H7 (cell line): Measurements from ENCODE around the gene CLIP1. TPM values are rescaled to one million over a fixed set of nuclear protein-coding genes. Genes with fewer than 3 reads are reported as not detected.
A peak's percentile ranks its signal among the peaks of the same experiment; 100 is the strongest.
"Not testable (repeated sequence)": the region's sequence is repeated elsewhere in the genome, so short reads cannot be mapped to it uniquely, and the experiment has no call there.

Source experiments
- DNase-seq: peaks from one replicate; pipeline ENCODE4 v3.0.0; 2012
- H3K27me3 ChIP-seq: 2 replicates; pipeline ENCODE4 v1.6.0; 2011; ENCODE audit warnings: mild to moderate bottlenecking, low read length; ENCODE audit not compliant: control insufficient read depth, insufficient read depth
- H3K36me3 ChIP-seq: replicated peaks from 2 replicates; pipeline ENCODE4 v1.5.1; 2011; ENCODE audit warnings: low read length; ENCODE audit not compliant: control insufficient read depth, insufficient read depth
- H3K4me3 ChIP-seq: 2 replicates; pipeline ENCODE4 v1.5.1; 2011; ENCODE audit warnings: low read depth, mild to moderate bottlenecking, control low read depth, low read length, moderate library complexity; ENCODE audit not compliant: insufficient read depth
- total RNA-seq: library from RNA; depleted of rRNA; stranded (reverse); fragments of >200 nt; shearing (Covaris generic); gene quantifications from 2 replicates; pipeline ENCODE4 v1.2.3, GENCODE V29; 2014; rRNA removed

The CLIP1 gene
- 21.7 and 24.8 TPM in 2 replicates for total RNA-seq

GRCh38 chr12:122421821-122422729 lies at the start of gene CLIP1:
Gene CLIP1, minus strand, starts transcription at chr12:122422669. Its CDS starts 42,217 bp downstream, at chr12:122380452.
- Histone ChIP-seq H3K36me3 (no peaks in the 10 kb centered on the region), H3K4me3 (peak within 1 kb of the TSS; percentile 72), H3K27me3 (no peaks in the 10 kb centered on the region; the same call in 1 of the 2 replicates)
- DNase-seq: peak; percentile 88

- no peak overlapping the region for H3K4me3 ChIP-seq
- peak; percentile 54 for DNase-seq
- H3K36me3 ChIP-seq: peaks cover 20% of the 10 kb centered on the region
- no peaks in the 10 kb centered on the region for H3K27me3 ChIP-seq
Observed at GRCh38 chr12:122471324-122472226, 49.1 kb upstream of the CLIP1 start.

- H3K4me3 ChIP-seq, H3K27me3 ChIP-seq, DNase-seq: not testable (repeated sequence)
- H3K36me3 ChIP-seq: peaks cover 16% of the 10 kb centered on the region
Observed at GRCh38 chr12:122470576-122470975, 48.1 kb upstream of the CLIP1 start.

- H3K36me3 ChIP-seq: peaks cover 12% of the 10 kb centered on the region
- DNase-seq, H3K27me3 ChIP-seq, H3K4me3 ChIP-seq: not testable (repeated sequence)
Observed at GRCh38 chr12:122469856-122470255, 47.4 kb upstream of the CLIP1 start.

GRCh38 chr12:122467983-122468382 lies 45.5 kb upstream of the CLIP1 start:
- no peak for DNase-seq
- Histone ChIP-seq H3K27me3 (no peaks in the 10 kb centered on the region), H3K36me3 (no peaks in the 10 kb centered on the region), H3K4me3 (no peak overlapping the region)

- DNase-seq, H3K27me3 ChIP-seq, H3K4me3 ChIP-seq, H3K36me3 ChIP-seq: not testable (repeated sequence)
Observed at GRCh38 chr12:122464317-122465042, 42.0 kb upstream of the CLIP1 start.

GRCh38 chr12:122460641-122461040 lies 38.2 kb upstream of the CLIP1 start:
- no peak for DNase-seq
- Histone ChIP-seq H3K4me3 (no peak overlapping the region), H3K27me3 (no peaks in the 10 kb centered on the region), H3K36me3 (no peaks in the 10 kb centered on the region)

- no peaks in the 10 kb centered on the region for H3K36me3 ChIP-seq
- H3K4me3 ChIP-seq: no peak overlapping the region
- no peaks in the 10 kb centered on the region for H3K27me3 ChIP-seq
- DNase-seq: no peak
Observed at GRCh38 chr12:122460061-122460460, 37.6 kb upstream of the CLIP1 start.

- no peaks in the 10 kb centered on the region for H3K36me3 ChIP-seq
- H3K4me3 ChIP-seq: no peak overlapping the region
- DNase-seq: no peak
- H3K27me3 ChIP-seq: no peaks in the 10 kb centered on the region
Observed at GRCh38 chr12:122459211-122459610, 36.7 kb upstream of the CLIP1 start.

- no peaks in the 10 kb centered on the region for H3K36me3 ChIP-seq
- no peak for DNase-seq
- no peak overlapping the region for H3K4me3 ChIP-seq
- no peaks in the 10 kb centered on the region for H3K27me3 ChIP-seq
Observed at GRCh38 chr12:122458105-122459035, 35.9 kb upstream of the CLIP1 start.

- no peak overlapping the region for H3K4me3 ChIP-seq
- H3K36me3 ChIP-seq: no peaks in the 10 kb centered on the region
- DNase-seq: no peak
- no peaks in the 10 kb centered on the region for H3K27me3 ChIP-seq
Observed at GRCh38 chr12:122457627-122458026, 35.2 kb upstream of the CLIP1 start.

GRCh38 chr12:122454739-122455138 lies 32.3 kb upstream of the CLIP1 start:
- DNase-seq: no peak
- Histone ChIP-seq H3K27me3 (no peaks in the 10 kb centered on the region), H3K36me3 (no peaks in the 10 kb centered on the region), H3K4me3 (no peak overlapping the region)

- no peak for DNase-seq
- no peaks in the 10 kb centered on the region for H3K36me3 ChIP-seq
Observed at GRCh38 chr12:122454250-122454721, 31.8 kb upstream of the CLIP1 start.

More at GRCh38 chr12:122454250-122454721, 31.8 kb upstream of the CLIP1 start:
- H3K27me3 ChIP-seq: no peaks in the 10 kb centered on the region
- no peak overlapping the region for H3K4me3 ChIP-seq
